Caco-2 (cell line): ENCODE data around the gene CIZ1. TPM values are rescaled to one million over a fixed set of nuclear protein-coding genes. Genes with fewer than 3 reads are reported as not detected.

Experiments
- BruUV-seq: library from RNA; stranded (reverse); fragments of 400-500 nt; replicated peaks from 2 replicates; lab custom pipeline; 2021; lab: Mats Ljungman, UMichigan
- CTCF ChIA-PET: fragments of 300-600 bp; sonication (Branson Sonifier 250); formaldehyde crosslinking; loops from one replicate; lab custom pipeline; 2022; ENCODE audit warnings: antibody characterized with exemption; lab: Charles Lee
- POLR2A ChIA-PET: fragments of 300-600 bp; sonication (Branson Sonifier 250); formaldehyde crosslinking; loops from one replicate; lab custom pipeline; 2022; ENCODE audit warnings: antibody characterized with exemption; lab: Charles Lee
- DNase-seq, 2 experiments: peaks; one replicate each; pipeline versions ENCODE4 v3.0.0 to v3.0.0-alpha.2; 2020 to 2022
- H3K27me3 ChIP-seq: replicated peaks from 2 replicates; pipeline ENCODE4 v1.6.0; 2011; ENCODE audit warnings: low read length; ENCODE audit not compliant: control insufficient read depth, insufficient read depth
- H3K36me3 ChIP-seq: 2 replicates; pipeline ENCODE4 v1.5.1; 2011; ENCODE audit warnings: low read length; ENCODE audit not compliant: control insufficient read depth, insufficient read depth
- H3K4me1 ChIP-seq: fragments of 250-450 bp; sonication (Bioruptor Pico); 2 replicates; pipeline ENCODE4 v1.5.1; 2020; ENCODE audit warnings: mild to moderate bottlenecking
- H3K4me3 ChIP-seq: 2 replicates; pipeline ENCODE4 v1.5.1; 2011; ENCODE audit warnings: low read depth, mild to moderate bottlenecking, control low read depth, low read length
- H3K9me3 ChIP-seq: fragments of 250-450 bp; sonication (Bioruptor Pico); 2 replicates; pipeline ENCODE4 v1.5.1; 2020; ENCODE audit warnings: mild to moderate bottlenecking, moderate library complexity
- H3K27ac Mint-ChIP-seq: one replicate; pipeline ENCODE4 v1.8.0; 2022; ENCODE audit warnings: mixed read lengths; ENCODE audit not compliant: unreplicated experiment
- H3K27me3 Mint-ChIP-seq: one replicate; pipeline ENCODE4 v1.8.0; 2022; ENCODE audit warnings: mixed read lengths; ENCODE audit not compliant: insufficient read depth, unreplicated experiment
- H3K36me3 Mint-ChIP-seq: one replicate; pipeline ENCODE4 v1.8.0; 2022; ENCODE audit warnings: mild to moderate bottlenecking, mixed read lengths; ENCODE audit not compliant: insufficient read depth, unreplicated experiment
- H3K4me1 Mint-ChIP-seq: one replicate; pipeline ENCODE4 v1.8.0; 2022; ENCODE audit warnings: low read depth, mixed read lengths; ENCODE audit not compliant: unreplicated experiment
- H3K4me3 Mint-ChIP-seq: one replicate; pipeline ENCODE4 v1.8.0; 2022; ENCODE audit warnings: mild to moderate bottlenecking, moderate library complexity, mixed read lengths; ENCODE audit not compliant: unreplicated experiment
- H3K9me3 Mint-ChIP-seq: one replicate; pipeline ENCODE4 v1.8.0; 2022; ENCODE audit warnings: mixed read lengths; ENCODE audit not compliant: unreplicated experiment
- CTCF ChIP-seq, 2 experiments: fragments of 200-600 bp in 1 of 2; IDR thresholded peaks; 1 replicate in 1 of 2; 2 replicates in 1 of 2; pipeline versions ENCODE4 v1.5.1 to v1.8.0; 2011 to 2022; ENCODE audit warnings: antibody characterized with exemption in 1 of 2, control low read depth in 1 of 2, inconsistent platforms in 1 of 2, low read depth in 1 of 2, low read length in 1 of 2, mild to moderate bottlenecking in 1 of 2, moderate library complexity in 1 of 2; ENCODE audit not compliant: insufficient read depth in 1 of 2, severe bottlenecking in 1 of 2, unreplicated experiment in 1 of 2
- intact Hi-C: fragments of 100-400 bp; cut with micrococcal nuclease; formaldehyde crosslinking; loops from one replicate; pipeline ENCODE4 v1.10.0; 2022; ENCODE audit not compliant: unreplicated experiment
- total RNA-seq: library from RNA; stranded (reverse); gene quantifications from 2 replicates; pipeline ENCODE4 v1.2.3, GENCODE V29; 2022

Gene CIZ1
- total RNA-seq, 1 experiment from 2014 or later = 187 TPM

GRCh38 chr9:128124451-128124850, 66.9 kb downstream of the CIZ1 start:
- ChIA-PET CTCF (interaction anchor here (0.9 kb wide), 1 partner anchor 9 kb away, joined by 4 read pairs; no protein-coding TSS in a partner anchor), POLR2A (interaction anchor here (0.6 to 0.8 kb wide), 2 partner anchors 10 to 931 kb away, joined by 3 read pairs; no protein-coding TSS in a partner anchor)
- Mint-ChIP-seq H3K4me3 (no peak overlapping the region), H3K36me3 (peaks cover 52% of the 10 kb centered on the region), H3K4me1 (peaks cover 8% of the 10 kb centered on the region), H3K9me3 (no peaks in the 10 kb centered on the region), H3K27me3 (no peaks in the 10 kb centered on the region), H3K27ac (no peak overlapping the region)
- Histone ChIP-seq H3K4me3 (no peak overlapping the region), H3K4me1 (peaks cover 9% of the 10 kb centered on the region; the same call in 1 of the 2 replicates), H3K9me3 (no peaks in the 10 kb centered on the region), H3K27me3 (no peaks in the 10 kb centered on the region), H3K36me3 (peaks cover 4% of the 10 kb centered on the region; the same call in 1 of the 2 replicates)
- no peak for DNase-seq
- intact Hi-C loops = no loop called here
- TF ChIP-seq CTCF (IDR thresholded peaks at IDR 0.05; ENCODE audit: insufficient read depth in 1 of 2, low read depth in 1 of 2, low read length in 1 of 2, severe bottlenecking in 1 of 2, unreplicated experiment in 1 of 2) = no peak
- no TSS peak for BruUV-seq

GRCh38 chr9:128123451-128124080, 67.8 kb downstream of the CIZ1 start:
- Mint-ChIP-seq H3K9me3 (no peaks in the 10 kb centered on the region), H3K27me3 (no peaks in the 10 kb centered on the region), H3K27ac (no peak overlapping the region), H3K4me3 (no peak overlapping the region), H3K4me1 (no peaks in the 10 kb centered on the region), H3K36me3 (peaks cover 47% of the 10 kb centered on the region)
- Histone ChIP-seq H3K4me1 (peaks cover 9% of the 10 kb centered on the region; the same call in 1 of the 2 replicates), H3K27me3 (no peaks in the 10 kb centered on the region), H3K36me3 (peaks cover 4% of the 10 kb centered on the region; the same call in 1 of the 2 replicates), H3K9me3 (no peaks in the 10 kb centered on the region), H3K4me3 (no peak overlapping the region)
- ChIA-PET CTCF (no interaction called here), POLR2A (no interaction called here)
- intact Hi-C loops = no loop called here
- DNase-seq = peak in 1 of 2 experiments; percentile 35
- no TSS peak for BruUV-seq
- TF ChIP-seq CTCF (IDR thresholded peaks at IDR 0.05; ENCODE audit: insufficient read depth in 1 of 2, low read depth in 1 of 2, low read length in 1 of 2, severe bottlenecking in 1 of 2, unreplicated experiment in 1 of 2) = no peak

- H3K4me1 ChIP-seq = peaks cover 9% of the 10 kb centered on the region; the same call in 1 of the 2 replicates
- BruUV-seq = no TSS peak
- H3K27me3 ChIP-seq = no peaks in the 10 kb centered on the region
- H3K9me3 ChIP-seq = no peaks in the 10 kb centered on the region
- peaks cover 4% of the 10 kb centered on the region; the same call in 1 of the 2 replicates for H3K36me3 ChIP-seq
- Mint-ChIP-seq H3K9me3 (no peaks in the 10 kb centered on the region), H3K27me3 (no peaks in the 10 kb centered on the region), H3K36me3 (peaks cover 43% of the 10 kb centered on the region), H3K4me1 (no peaks in the 10 kb centered on the region), H3K4me3 (no peak overlapping the region), H3K27ac (no peak overlapping the region)
- DNase-seq = peak in 1 of 2 experiments; percentile 34
- no peak for TF ChIP-seq CTCF (IDR thresholded peaks at IDR 0.05; ENCODE audit: insufficient read depth in 1 of 2, low read depth in 1 of 2, low read length in 1 of 2, severe bottlenecking in 1 of 2, unreplicated experiment in 1 of 2)
- POLR2A ChIA-PET = no interaction called here
- no peak overlapping the region for H3K4me3 ChIP-seq
- intact Hi-C loops = no loop called here
- CTCF ChIA-PET = interaction anchor here (0.6 kb wide), 1 partner anchor 144 kb away, joined by 3 read pairs; no protein-coding TSS in a partner anchor
Measured at GRCh38 chr9:128122809-128123175, 68.6 kb downstream of the CIZ1 start.
